Glutamatergic neuron (in vitro differentiated cells): ENCODE results near the gene MLN. TPM values are rescaled to one million over a fixed set of nuclear protein-coding genes. Genes with fewer than 3 reads are reported as not detected.

Source experiments
- DNase-seq: peaks from one replicate; pipeline ENCODE4 v3.0.0; 2022
- H3K27ac Mint-ChIP-seq: one replicate; pipeline ENCODE4 v1.8.0; 2020; ENCODE audit warnings: mild to moderate bottlenecking, mixed read lengths, inconsistent platforms; ENCODE audit not compliant: unreplicated experiment
- H3K27me3 Mint-ChIP-seq: one replicate; pipeline ENCODE4 v1.8.0; 2020; ENCODE audit warnings: mild to moderate bottlenecking, moderate library complexity, mixed read lengths, inconsistent platforms; ENCODE audit not compliant: unreplicated experiment
- H3K36me3 Mint-ChIP-seq: one replicate; pipeline ENCODE4 v1.8.0; 2020; ENCODE audit warnings: mild to moderate bottlenecking, mixed read lengths, inconsistent platforms; ENCODE audit not compliant: unreplicated experiment
- H3K4me1 Mint-ChIP-seq: one replicate; pipeline ENCODE4 v1.8.0; 2020; ENCODE audit warnings: mild to moderate bottlenecking, low read depth, mixed read lengths, inconsistent platforms; ENCODE audit not compliant: unreplicated experiment
- H3K4me3 Mint-ChIP-seq: one replicate; pipeline ENCODE4 v1.8.0; 2020; ENCODE audit warnings: mild to moderate bottlenecking, mixed read lengths, inconsistent platforms; ENCODE audit not compliant: unreplicated experiment
- H3K9me3 Mint-ChIP-seq: one replicate; pipeline ENCODE4 v1.8.0; 2020; ENCODE audit warnings: mild to moderate bottlenecking, moderate library complexity, mixed read lengths, inconsistent platforms; ENCODE audit not compliant: unreplicated experiment
- CTCF ChIP-seq: fragments of 200-600 bp; sonication (generic); IDR thresholded peaks from one replicate; pipeline ENCODE4 v1.5.0; 2021; ENCODE audit not compliant: partially characterized antibody, unreplicated experiment
- total RNA-seq: library from RNA; stranded (reverse); fragmentation: NEBNext Ultra II Directional; extraction: Animal tissue kit (Norgen Biotek cat#: 25700); gene quantifications from one replicate; pipeline ENCODE4 v1.2.1, GENCODE V29; 2021; ENCODE audit not compliant: unreplicated experiment

Gene MLN
- total RNA-seq, 1 donor from 2014 or later, result not detected

- no peaks in the 10 kb centered on the region for H3K36me3 Mint-ChIP-seq
- H3K27me3 Mint-ChIP-seq, result peaks cover 17% of the 10 kb centered on the region
- no peak for DNase-seq
- TF ChIP-seq CTCF, result no peak
- H3K27ac Mint-ChIP-seq, result peak overlapping the region; percentile 78
- H3K4me3 Mint-ChIP-seq, result peak overlapping the region; percentile 64
- peaks cover 29% of the 10 kb centered on the region for H3K9me3 Mint-ChIP-seq
- peaks cover 50% of the 10 kb centered on the region for H3K4me1 Mint-ChIP-seq
Measured at GRCh38 chr6:33845031-33845745, 41.4 kb upstream of the MLN start.

DNA sequence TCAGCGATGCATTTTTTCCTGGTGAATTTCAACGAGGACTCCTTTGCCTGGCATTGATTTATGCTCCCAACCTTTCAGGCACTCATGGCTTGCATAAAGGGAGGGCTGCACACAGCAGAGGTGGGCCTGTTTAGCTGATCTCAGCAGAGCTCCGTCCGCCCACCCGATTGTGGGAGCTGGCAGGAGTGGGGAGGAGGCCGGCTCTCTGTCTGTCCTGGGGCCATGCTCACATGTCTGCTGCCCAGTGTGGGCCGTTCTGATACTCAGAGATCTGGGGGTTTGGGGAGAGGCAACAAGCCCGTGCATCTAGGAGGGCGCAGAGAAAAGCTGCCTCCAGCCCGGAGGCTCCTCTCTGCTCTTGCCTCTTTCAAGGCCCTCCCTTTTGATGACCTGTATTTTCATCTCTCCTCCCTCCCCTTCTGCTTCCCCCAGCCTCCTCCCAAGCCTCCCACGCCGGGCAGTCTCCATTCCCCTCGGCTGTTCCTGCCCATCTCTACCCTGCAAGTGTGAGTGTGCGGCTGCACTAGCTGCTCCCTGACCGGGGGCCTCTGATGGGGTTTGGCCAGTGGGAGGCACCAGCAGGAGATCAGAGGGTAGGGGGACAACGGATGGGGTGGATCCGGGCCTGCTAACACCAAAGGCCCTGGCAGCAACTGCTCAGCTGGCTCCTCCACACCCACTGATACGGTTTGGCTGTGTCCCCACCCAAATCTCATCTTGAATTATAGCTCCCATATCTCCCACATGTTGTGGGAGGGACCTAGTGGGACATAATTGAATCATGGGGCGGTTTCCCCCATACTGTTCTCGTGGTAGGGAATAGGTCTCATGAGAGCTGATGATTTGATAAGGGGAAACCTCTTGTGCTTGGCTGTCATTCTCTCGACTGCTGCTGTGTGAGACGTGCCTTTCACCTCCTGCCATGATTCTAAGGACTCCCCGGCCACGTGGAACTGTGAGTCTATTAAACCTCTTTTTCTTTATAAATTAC, 39.6 kb upstream of the MLN start:
- no peaks in the 10 kb centered on the region for H3K36me3 Mint-ChIP-seq
- peaks cover 16% of the 10 kb centered on the region for H3K27me3 Mint-ChIP-seq
- peaks cover 55% of the 10 kb centered on the region for H3K4me1 Mint-ChIP-seq
- H3K9me3 Mint-ChIP-seq, result peaks cover 22% of the 10 kb centered on the region
- no peak overlapping the region for H3K4me3 Mint-ChIP-seq
- no peak for DNase-seq
- no peak for TF ChIP-seq CTCF
- peak overlapping the region; percentile 22 for H3K27ac Mint-ChIP-seq

- H3K9me3 Mint-ChIP-seq, result peaks cover 19% of the 10 kb centered on the region
- TF ChIP-seq CTCF, result no peak
- peaks cover 56% of the 10 kb centered on the region for H3K4me1 Mint-ChIP-seq
- H3K27ac Mint-ChIP-seq, result no peak overlapping the region
- H3K27me3 Mint-ChIP-seq, result peaks cover 11% of the 10 kb centered on the region
- H3K4me3 Mint-ChIP-seq, result no peak overlapping the region
- no peak for DNase-seq
- peaks cover 7% of the 10 kb centered on the region for H3K36me3 Mint-ChIP-seq
Measured at GRCh38 chr6:33841868-33842267, 38.1 kb upstream of the MLN start.

DNA sequence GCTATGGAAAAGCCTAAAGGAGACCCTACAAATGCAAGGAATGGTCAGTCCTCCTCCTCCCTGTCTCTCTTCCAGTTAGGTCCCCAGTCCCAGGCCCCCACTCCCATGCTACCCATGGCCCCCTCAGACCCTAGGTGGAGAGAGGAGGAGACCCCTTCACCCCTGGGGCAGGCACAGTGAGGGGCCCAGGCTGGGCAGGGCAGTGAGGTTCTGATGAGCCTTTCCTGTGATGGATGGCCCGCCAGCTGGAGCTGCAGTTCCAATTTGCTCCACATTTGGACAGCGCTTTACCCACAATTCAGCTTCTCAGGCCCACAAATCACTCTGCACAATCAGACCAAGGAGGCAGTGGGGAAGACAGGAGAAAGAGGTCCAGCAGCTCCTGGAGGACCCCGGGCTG, 37.3 kb upstream of the MLN start:
- no peak overlapping the region for H3K4me3 Mint-ChIP-seq
- H3K27ac Mint-ChIP-seq, result no peak overlapping the region
- TF ChIP-seq CTCF, result no peak
- peaks cover 11% of the 10 kb centered on the region for H3K27me3 Mint-ChIP-seq
- H3K36me3 Mint-ChIP-seq, result peaks cover 10% of the 10 kb centered on the region
- peaks cover 16% of the 10 kb centered on the region for H3K9me3 Mint-ChIP-seq
- peaks cover 49% of the 10 kb centered on the region for H3K4me1 Mint-ChIP-seq
- no peak for DNase-seq
